GM23338 (cell line): ENCODE measurements around the gene KHK.

Experiments
- CREB1 ChIP-seq: fragments of 250-450 bp; sonication (Bioruptor Pico); IDR thresholded peaks from 2 replicates; pipeline ENCODE4 v1.5.0; 2020; ENCODE audit warnings: low read depth, mild to moderate bottlenecking, moderate library complexity
- EZH2 ChIP-seq: fragments of 200-600 bp; sonication (generic); IDR thresholded peaks from one replicate; pipeline ENCODE4 v1.8.0; 2017; ENCODE audit warnings: antibody characterized with exemption, mild to moderate bottlenecking, low read depth; ENCODE audit not compliant: unreplicated experiment
- JUNB ChIP-seq: IDR thresholded peaks from one replicate; pipeline ENCODE4 v1.6.1; 2016; ENCODE audit warnings: antibody characterized with exemption; ENCODE audit not compliant: unreplicated experiment
- NANOG ChIP-seq: IDR thresholded peaks from 2 replicates; pipeline ENCODE4 v1.6.1; 2016; ENCODE audit warnings: antibody characterized with exemption, borderline replicate concordance
- POLR2AphosphoS5 ChIP-seq: IDR thresholded peaks from 2 replicates; pipeline ENCODE4 v1.6.1; 2016; ENCODE audit warnings: antibody characterized with exemption, low read depth
- ZNF331 ChIP-seq: fragments of 250-450 bp; sonication (Bioruptor Pico); IDR thresholded peaks from 2 replicates; pipeline ENCODE4 v1.5.0; 2020; ENCODE audit warnings: low read depth, mild to moderate bottlenecking, moderate library complexity
- TF ChIP-seq, protein P1 (sequence below), 2 experiments: fragments of 200-600 bp in 1 of 2; sonication (generic) in 1 of 2; conservative IDR thresholded peaks; 2 replicates each; pipeline versions ENCODE4 v1.5.1 to v1.6.1; 2016 to 2017; ENCODE audit warnings: antibody characterized with exemption in 2 of 2, low read depth in 2 of 2, mild to moderate bottlenecking in 2 of 2, moderate library complexity in 1 of 2
- TF ChIP-seq, protein P2 (sequence below): IDR thresholded peaks from one replicate; pipeline ENCODE4 v1.6.1; 2018; ENCODE audit warnings: antibody characterized with exemption; ENCODE audit not compliant: unreplicated experiment
- TF ChIP-seq, protein P3 (sequence below): fragments of 250-450 bp; sonication (Bioruptor Pico); IDR thresholded peaks from 2 replicates; pipeline ENCODE4 v1.5.0; 2020; ENCODE audit warnings: mild to moderate bottlenecking, moderate library complexity

DNA sequence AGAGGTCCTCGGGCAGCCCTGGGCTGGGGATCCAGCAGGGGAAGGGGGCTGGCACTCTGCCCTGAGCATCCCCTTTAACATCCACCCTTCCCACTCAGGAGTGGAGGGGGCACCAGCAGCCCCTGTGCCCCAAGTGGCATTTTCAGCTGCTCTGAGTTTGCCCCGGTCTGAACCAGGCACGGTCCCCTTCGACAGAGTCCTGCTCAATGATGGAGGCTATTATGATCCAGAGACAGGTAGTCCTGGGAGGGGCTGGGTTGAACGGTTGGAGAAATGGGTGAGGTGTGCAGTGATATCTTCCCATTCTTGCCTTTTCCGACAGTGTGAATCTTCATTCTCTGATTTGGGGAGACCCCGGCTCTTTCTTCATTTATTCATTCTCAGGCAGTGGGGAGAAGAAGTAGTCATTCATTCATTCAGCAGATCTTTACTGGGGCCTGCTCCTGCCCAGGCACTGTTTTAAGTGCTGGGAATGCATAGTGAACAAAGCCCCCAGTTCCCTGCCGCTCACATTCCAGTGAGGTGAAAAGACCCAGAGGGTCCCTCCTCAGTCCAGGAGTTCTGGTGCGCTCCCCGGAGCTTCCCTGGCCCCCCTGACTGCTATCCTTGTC lies 1.4 kb upstream of the KHK start:
- no peak for TF ChIP-seq POLR2AphosphoS5
- TF ChIP-seq, protein P1, sequence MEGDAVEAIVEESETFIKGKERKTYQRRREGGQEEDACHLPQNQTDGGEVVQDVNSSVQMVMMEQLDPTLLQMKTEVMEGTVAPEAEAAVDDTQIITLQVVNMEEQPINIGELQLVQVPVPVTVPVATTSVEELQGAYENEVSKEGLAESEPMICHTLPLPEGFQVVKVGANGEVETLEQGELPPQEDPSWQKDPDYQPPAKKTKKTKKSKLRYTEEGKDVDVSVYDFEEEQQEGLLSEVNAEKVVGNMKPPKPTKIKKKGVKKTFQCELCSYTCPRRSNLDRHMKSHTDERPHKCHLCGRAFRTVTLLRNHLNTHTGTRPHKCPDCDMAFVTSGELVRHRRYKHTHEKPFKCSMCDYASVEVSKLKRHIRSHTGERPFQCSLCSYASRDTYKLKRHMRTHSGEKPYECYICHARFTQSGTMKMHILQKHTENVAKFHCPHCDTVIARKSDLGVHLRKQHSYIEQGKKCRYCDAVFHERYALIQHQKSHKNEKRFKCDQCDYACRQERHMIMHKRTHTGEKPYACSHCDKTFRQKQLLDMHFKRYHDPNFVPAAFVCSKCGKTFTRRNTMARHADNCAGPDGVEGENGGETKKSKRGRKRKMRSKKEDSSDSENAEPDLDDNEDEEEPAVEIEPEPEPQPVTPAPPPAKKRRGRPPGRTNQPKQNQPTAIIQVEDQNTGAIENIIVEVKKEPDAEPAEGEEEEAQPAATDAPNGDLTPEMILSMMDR (conservative IDR thresholded peaks at IDR 0.05; ENCODE audit: low read depth in 2 of 2): no peak
- no peak for TF ChIP-seq EZH2
- TF ChIP-seq, protein P2, sequence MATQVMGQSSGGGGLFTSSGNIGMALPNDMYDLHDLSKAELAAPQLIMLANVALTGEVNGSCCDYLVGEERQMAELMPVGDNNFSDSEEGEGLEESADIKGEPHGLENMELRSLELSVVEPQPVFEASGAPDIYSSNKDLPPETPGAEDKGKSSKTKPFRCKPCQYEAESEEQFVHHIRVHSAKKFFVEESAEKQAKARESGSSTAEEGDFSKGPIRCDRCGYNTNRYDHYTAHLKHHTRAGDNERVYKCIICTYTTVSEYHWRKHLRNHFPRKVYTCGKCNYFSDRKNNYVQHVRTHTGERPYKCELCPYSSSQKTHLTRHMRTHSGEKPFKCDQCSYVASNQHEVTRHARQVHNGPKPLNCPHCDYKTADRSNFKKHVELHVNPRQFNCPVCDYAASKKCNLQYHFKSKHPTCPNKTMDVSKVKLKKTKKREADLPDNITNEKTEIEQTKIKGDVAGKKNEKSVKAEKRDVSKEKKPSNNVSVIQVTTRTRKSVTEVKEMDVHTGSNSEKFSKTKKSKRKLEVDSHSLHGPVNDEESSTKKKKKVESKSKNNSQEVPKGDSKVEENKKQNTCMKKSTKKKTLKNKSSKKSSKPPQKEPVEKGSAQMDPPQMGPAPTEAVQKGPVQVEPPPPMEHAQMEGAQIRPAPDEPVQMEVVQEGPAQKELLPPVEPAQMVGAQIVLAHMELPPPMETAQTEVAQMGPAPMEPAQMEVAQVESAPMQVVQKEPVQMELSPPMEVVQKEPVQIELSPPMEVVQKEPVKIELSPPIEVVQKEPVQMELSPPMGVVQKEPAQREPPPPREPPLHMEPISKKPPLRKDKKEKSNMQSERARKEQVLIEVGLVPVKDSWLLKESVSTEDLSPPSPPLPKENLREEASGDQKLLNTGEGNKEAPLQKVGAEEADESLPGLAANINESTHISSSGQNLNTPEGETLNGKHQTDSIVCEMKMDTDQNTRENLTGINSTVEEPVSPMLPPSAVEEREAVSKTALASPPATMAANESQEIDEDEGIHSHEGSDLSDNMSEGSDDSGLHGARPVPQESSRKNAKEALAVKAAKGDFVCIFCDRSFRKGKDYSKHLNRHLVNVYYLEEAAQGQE: no peak
- no peak for TF ChIP-seq NANOG
- TF ChIP-seq JUNB: no peak
- no peak for TF ChIP-seq ZNF331
- TF ChIP-seq, protein P3, sequence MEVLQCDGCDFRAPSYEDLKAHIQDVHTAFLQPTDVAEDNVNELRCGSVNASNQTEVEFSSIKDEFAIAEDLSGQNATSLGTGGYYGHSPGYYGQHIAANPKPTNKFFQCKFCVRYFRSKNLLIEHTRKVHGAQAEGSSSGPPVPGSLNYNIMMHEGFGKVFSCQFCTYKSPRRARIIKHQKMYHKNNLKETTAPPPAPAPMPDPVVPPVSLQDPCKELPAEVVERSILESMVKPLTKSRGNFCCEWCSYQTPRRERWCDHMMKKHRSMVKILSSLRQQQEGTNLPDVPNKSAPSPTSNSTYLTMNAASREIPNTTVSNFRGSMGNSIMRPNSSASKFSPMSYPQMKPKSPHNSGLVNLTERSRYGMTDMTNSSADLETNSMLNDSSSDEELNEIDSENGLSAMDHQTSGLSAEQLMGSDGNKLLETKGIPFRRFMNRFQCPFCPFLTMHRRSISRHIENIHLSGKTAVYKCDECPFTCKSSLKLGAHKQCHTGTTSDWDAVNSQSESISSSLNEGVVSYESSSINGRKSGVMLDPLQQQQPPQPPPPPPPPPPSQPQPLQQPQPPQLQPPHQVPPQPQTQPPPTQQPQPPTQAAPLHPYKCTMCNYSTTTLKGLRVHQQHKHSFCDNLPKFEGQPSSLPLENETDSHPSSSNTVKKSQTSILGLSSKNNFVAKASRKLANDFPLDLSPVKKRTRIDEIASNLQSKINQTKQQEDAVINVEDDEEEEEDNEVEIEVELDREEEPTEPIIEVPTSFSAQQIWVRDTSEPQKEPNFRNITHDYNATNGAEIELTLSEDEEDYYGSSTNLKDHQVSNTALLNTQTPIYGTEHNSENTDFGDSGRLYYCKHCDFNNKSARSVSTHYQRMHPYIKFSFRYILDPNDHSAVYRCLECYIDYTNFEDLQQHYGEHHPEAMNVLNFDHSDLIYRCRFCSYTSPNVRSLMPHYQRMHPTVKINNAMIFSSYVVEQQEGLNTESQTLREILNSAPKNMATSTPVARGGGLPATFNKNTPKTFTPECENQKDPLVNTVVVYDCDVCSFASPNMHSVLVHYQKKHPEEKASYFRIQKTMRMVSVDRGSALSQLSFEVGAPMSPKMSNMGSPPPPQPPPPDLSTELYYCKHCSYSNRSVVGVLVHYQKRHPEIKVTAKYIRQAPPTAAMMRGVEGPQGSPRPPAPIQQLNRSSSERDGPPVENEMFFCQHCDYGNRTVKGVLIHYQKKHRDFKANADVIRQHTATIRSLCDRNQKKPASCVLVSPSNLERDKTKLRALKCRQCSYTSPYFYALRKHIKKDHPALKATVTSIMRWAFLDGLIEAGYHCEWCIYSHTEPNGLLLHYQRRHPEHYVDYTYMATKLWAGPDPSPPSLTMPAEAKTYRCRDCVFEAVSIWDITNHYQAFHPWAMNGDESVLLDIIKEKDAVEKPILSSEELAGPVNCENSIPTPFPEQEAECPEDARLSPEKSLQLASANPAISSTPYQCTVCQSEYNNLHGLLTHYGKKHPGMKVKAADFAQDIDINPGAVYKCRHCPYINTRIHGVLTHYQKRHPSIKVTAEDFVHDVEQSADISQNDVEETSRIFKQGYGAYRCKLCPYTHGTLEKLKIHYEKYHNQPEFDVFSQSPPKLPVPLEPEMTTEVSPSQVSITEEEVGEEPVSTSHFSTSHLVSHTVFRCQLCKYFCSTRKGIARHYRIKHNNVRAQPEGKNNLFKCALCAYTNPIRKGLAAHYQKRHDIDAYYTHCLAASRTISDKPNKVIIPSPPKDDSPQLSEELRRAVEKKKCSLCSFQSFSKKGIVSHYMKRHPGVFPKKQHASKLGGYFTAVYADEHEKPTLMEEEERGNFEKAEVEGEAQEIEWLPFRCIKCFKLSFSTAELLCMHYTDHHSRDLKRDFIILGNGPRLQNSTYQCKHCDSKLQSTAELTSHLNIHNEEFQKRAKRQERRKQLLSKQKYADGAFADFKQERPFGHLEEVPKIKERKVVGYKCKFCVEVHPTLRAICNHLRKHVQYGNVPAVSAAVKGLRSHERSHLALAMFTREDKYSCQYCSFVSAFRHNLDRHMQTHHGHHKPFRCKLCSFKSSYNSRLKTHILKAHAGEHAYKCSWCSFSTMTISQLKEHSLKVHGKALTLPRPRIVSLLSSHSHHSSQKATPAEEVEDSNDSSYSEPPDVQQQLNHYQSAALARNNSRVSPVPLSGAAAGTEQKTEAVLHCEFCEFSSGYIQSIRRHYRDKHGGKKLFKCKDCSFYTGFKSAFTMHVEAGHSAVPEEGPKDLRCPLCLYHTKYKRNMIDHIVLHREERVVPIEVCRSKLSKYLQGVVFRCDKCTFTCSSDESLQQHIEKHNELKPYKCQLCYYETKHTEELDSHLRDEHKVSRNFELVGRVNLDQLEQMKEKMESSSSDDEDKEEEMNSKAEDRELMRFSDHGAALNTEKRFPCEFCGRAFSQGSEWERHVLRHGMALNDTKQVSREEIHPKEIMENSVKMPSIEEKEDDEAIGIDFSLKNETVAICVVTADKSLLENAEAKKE (CRISPR knock-in tag): no peak
- no peak for TF ChIP-seq CREB1 (CRISPR knock-in tag)
